SK-N-SH (cell line): ENCODE results near the gene HTRA3. TPM values are rescaled to one million over a fixed set of nuclear protein-coding genes. Genes with fewer than 3 reads are reported as not detected.

Experiments used
- CTCF ChIA-PET: fragments of 300-600, 350-600 bp; formaldehyde crosslinking; extraction: SDS; loops from one replicate; lab custom pipeline; 2021; lab: Yijun Ruan, JAX
- POLR2A ChIA-PET: fragments of 350-600 bp; sonication (Branson Sonifier 250); formaldehyde crosslinking; extraction: SDS; loops from one replicate; lab custom pipeline; 2020; ENCODE audit warnings: antibody characterized with exemption, inconsistent platforms; lab: Yijun Ruan, JAX
- DNase-seq: peaks from one replicate; pipeline ENCODE4 v3.0.0; 2012
- H2AFZ ChIP-seq: fragments of 200-600 bp; sonication (generic); 2 replicates; pipeline ENCODE4 v1.8.1; 2016; ENCODE audit warnings: antibody characterized with exemption, mild to moderate bottlenecking, low read depth
- H3F3A ChIP-seq: fragments of 200-600 bp; sonication (generic); replicated peaks from 2 replicates; pipeline ENCODE3; 2016; ENCODE audit warnings: antibody characterized with exemption, mild to moderate bottlenecking; ENCODE audit not compliant: insufficient read depth
- H3K27ac ChIP-seq, 2 experiments: fragments of 200-500 bp in 1 of 2; fragments of 200-600 bp in 1 of 2; sonication (Bioruptor generic) in 1 of 2; sonication (generic), shearing (Covaris generic) in 1 of 2; 2 replicates each; pipeline versions ENCODE4 v1.5.1 to v1.6.1; 2014 to 2016; ENCODE audit warnings: low read depth in 2 of 2, inconsistent platforms in 1 of 2, low read length in 1 of 2, mild to moderate bottlenecking in 1 of 2, mixed read lengths in 1 of 2
- H3K27me3 ChIP-seq: fragments of 200-600 bp; sonication (generic), shearing (Covaris generic); 2 replicates; pipeline ENCODE4 v1.6.1; 2016; ENCODE audit warnings: mixed run types; ENCODE audit not compliant: insufficient read depth
- H3K36me3 ChIP-seq, 2 experiments: fragments of 200-500 bp in 1 of 2; fragments of 200-600 bp in 1 of 2; sonication (Bioruptor generic) in 1 of 2; sonication (generic) in 1 of 2; replicated peaks in 1 of 2; 2 replicates each; pipeline versions ENCODE3 to v1.5.1; 2014 to 2016; ENCODE audit warnings: low read length in 1 of 2, mild to moderate bottlenecking in 1 of 2; ENCODE audit not compliant: insufficient read depth in 2 of 2, control insufficient read depth in 1 of 2
- H3K4me1 ChIP-seq, 2 experiments: fragments of 200-500 bp in 1 of 2; fragments of 200-600 bp in 1 of 2; sonication (Bioruptor generic) in 1 of 2; sonication (generic), shearing (Covaris generic) in 1 of 2; 2 replicates each; pipeline versions ENCODE4 v1.5.1 to v1.6.1; 2014 to 2016; ENCODE audit warnings: low read depth in 1 of 2, low read length in 1 of 2, mixed run types in 1 of 2; ENCODE audit not compliant: insufficient read depth in 2 of 2, control insufficient read depth in 1 of 2
- H3K4me2 ChIP-seq: fragments of 200-600 bp; sonication (generic), shearing (Covaris generic); 2 replicates; pipeline ENCODE4 v1.6.1; 2017; ENCODE audit warnings: mixed run types
- H3K4me3 ChIP-seq, 2 experiments: fragments of 200-500 bp in 1 of 2; fragments of 200-600 bp in 1 of 2; sonication (Bioruptor generic) in 1 of 2; sonication (generic), shearing (Covaris generic) in 1 of 2; 2 replicates each; pipeline versions ENCODE4 v1.5.1 to v1.8.1; 2014 to 2016; ENCODE audit warnings: low read depth in 2 of 2, inconsistent platforms in 1 of 2, low read length in 1 of 2, mild to moderate bottlenecking in 1 of 2, mixed read lengths in 1 of 2, moderate library complexity in 1 of 2
- H3K79me2 ChIP-seq: fragments of 200-600 bp; sonication (generic); 2 replicates; pipeline ENCODE4 v1.8.1; 2017; ENCODE audit warnings: mild to moderate bottlenecking; ENCODE audit not compliant: insufficient read depth
- H3K9ac ChIP-seq: fragments of 200-600 bp; sonication (generic); 2 replicates; pipeline ENCODE4 v1.6.1; 2017; ENCODE audit warnings: mixed run types
- H3K9me2 ChIP-seq: fragments of 200-600 bp; sonication (generic); 2 replicates; pipeline ENCODE4 v1.6.1; 2017; ENCODE audit warnings: mixed run types
- H3K9me3 ChIP-seq: fragments of 200-600 bp; sonication (generic); 2 replicates; pipeline ENCODE4 v1.6.1; 2017; ENCODE audit warnings: mixed run types, mild to moderate bottlenecking, moderate library complexity
- H4K20me1 ChIP-seq: fragments of 200-600 bp; sonication (generic); 2 replicates; pipeline ENCODE4 v1.6.1; 2017; ENCODE audit warnings: mild to moderate bottlenecking, mixed run types; ENCODE audit not compliant: insufficient read depth
- CHD2 ChIP-seq: fragments of 150-350 bp; IDR thresholded peaks from 2 replicates; pipeline ENCODE4 v1.6.1; 2018; ENCODE audit warnings: low read length; ENCODE audit not compliant: partially characterized antibody
- ELF1 ChIP-seq: IDR thresholded peaks from 2 replicates; pipeline ENCODE4 v1.4.0; 2012
- EZH2phosphoT487 ChIP-seq: fragments of 200-600 bp; sonication (generic); IDR thresholded peaks from 2 replicates; pipeline ENCODE4 v1.6.1; 2017; ENCODE audit warnings: low read depth, mixed run types, mild to moderate bottlenecking, antibody characterized with exemption, moderate library complexity, borderline replicate concordance
- FOXJ3 ChIP-seq: sonication (generic); formaldehyde crosslinking; IDR thresholded peaks from 2 replicates; pipeline ENCODE4 v1.5.1; 2020; ENCODE audit warnings: mild to moderate bottlenecking, missing genetic modification reagents
- FOXM1 ChIP-seq: IDR thresholded peaks from 2 replicates; pipeline ENCODE4 v1.4.0; 2012; ENCODE audit warnings: low read depth, mild to moderate bottlenecking
- GATA2 ChIP-seq: sonication (generic); formaldehyde crosslinking; IDR thresholded peaks from 2 replicates; pipeline ENCODE4 v1.5.0; 2020; ENCODE audit warnings: mild to moderate bottlenecking, missing genetic modification reagents
- MEF2A ChIP-seq: IDR thresholded peaks from 2 replicates; pipeline ENCODE4 v1.4.0; 2012; ENCODE audit warnings: low read depth, borderline replicate concordance
- MXI1 ChIP-seq: IDR thresholded peaks from 2 replicates; pipeline ENCODE4 v1.6.1; 2012; ENCODE audit warnings: mild to moderate bottlenecking, low read depth, low read length, improper control_type of control experiment
- NFIC ChIP-seq: IDR thresholded peaks from 2 replicates; pipeline ENCODE4 v1.4.0; 2012; ENCODE audit warnings: borderline replicate concordance
- RAD21 ChIP-seq: IDR thresholded peaks from 2 replicates; pipeline ENCODE4 v1.6.1; 2012; ENCODE audit warnings: mild to moderate bottlenecking, low read length
- RFX5 ChIP-seq: IDR thresholded peaks from 2 replicates; pipeline ENCODE4 v1.6.1; 2012; ENCODE audit warnings: mild to moderate bottlenecking, improper control_type of control experiment, low read length
- RXRA ChIP-seq: IDR thresholded peaks from 2 replicates; pipeline ENCODE4 v1.4.0; 2012; ENCODE audit warnings: low read depth, mild to moderate bottlenecking, borderline replicate concordance
- TCF12 ChIP-seq: IDR thresholded peaks from 2 replicates; pipeline ENCODE4 v1.4.0; 2012
- TEAD4 ChIP-seq: IDR thresholded peaks from 2 replicates; pipeline ENCODE4 v1.4.0; 2012; ENCODE audit warnings: mild to moderate bottlenecking, borderline replicate concordance; ENCODE audit not compliant: insufficient read depth
- YY1 ChIP-seq: IDR thresholded peaks from 2 replicates; pipeline ENCODE4 v1.4.0; 2012; ENCODE audit warnings: low read depth, mild to moderate bottlenecking
- WGBS: methylation state at CpG from one replicate; pipeline ENCODE4 v1.1.6; 2017; ENCODE audit warnings: low lambda C conversion rate; 5-methylcytosine and 5-hydroxymethylcytosine counted together
- polyA plus RNA-seq, 3 experiments: library from polyadenylated mRNA; depleted of rRNA; stranded (reverse); fragments of >200 nt; gene quantifications; 2 replicates each; pipeline ENCODE4 v1.2.3, GENCODE V29; 2012
- TF ChIP-seq, protein P1 (sequence below): IDR thresholded peaks from 2 replicates; pipeline ENCODE4; 2012
- TF ChIP-seq, protein P2 (sequence below): IDR thresholded peaks from 2 replicates; pipeline ENCODE4 v1.4.0; 2012; ENCODE audit warnings: low read depth, borderline replicate concordance
- TF ChIP-seq, protein P3 (sequence below): IDR thresholded peaks from 2 replicates; pipeline ENCODE4 v1.6.1; 2012; ENCODE audit warnings: mild to moderate bottlenecking, low read depth, low read length, moderate library complexity
- TF ChIP-seq, protein P4 (sequence below): IDR thresholded peaks from 2 replicates; pipeline ENCODE4 v1.4.0; 2012; ENCODE audit warnings: low read depth
- TF ChIP-seq, protein P5 (sequence below): fragments of 200-600 bp; sonication (generic); IDR thresholded peaks from 2 replicates; pipeline ENCODE4 v1.6.1; 2017; ENCODE audit warnings: antibody characterized with exemption, mild to moderate bottlenecking, moderate library complexity
- TF ChIP-seq, protein P6 (sequence below): fragments of 150-350 bp; IDR thresholded peaks from 2 replicates; pipeline ENCODE4 v1.6.1; 2016; ENCODE audit warnings: mild to moderate bottlenecking, low read depth, low read length

Gene HTRA3
- polyA plus RNA-seq, 1 of the 3 experiments (the other 2 are of a cell fraction) = 0.05 TPM

DNA sequence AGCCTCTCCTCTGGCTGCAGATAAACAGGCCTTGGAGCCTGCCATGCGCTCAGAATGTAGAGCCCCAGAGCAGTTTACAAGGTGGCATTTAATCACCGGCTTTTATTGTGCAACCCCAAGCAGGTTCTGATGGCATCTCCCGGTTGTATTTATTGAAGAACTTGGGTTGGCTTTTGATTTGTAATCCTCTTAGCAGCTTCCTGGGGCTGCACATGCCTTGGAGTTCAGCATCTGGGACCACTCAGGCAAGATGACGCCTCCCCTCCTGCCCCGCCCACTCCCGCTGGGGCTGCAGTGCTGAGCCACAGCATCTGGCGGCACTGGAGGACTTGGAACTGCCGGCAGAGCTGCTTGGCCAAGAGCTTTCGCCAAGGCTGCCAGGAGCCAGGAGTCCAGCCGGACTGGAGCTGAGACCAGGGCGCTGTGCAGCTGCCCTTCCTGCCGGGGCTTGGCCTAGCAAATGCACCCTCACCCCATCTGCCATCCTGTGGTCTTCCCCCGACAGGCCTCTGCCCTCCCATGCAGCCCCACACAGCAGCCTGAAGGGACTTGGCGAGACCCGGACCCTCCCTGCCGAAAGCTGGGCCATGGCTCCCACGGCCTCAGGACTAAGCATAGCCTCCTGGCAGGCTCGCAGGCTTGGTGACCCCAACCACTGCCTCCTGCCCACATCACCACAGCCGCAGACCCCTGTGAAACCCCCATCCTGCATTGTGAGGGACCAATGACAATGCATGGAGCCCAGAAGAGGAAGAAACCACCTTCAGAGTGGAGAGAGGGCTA lies 5.4 kb downstream of the HTRA3 start:
- Histone ChIP-seq H4K20me1 (no peaks in the 10 kb centered on the region), H3K9ac (no peak overlapping the region), H3K4me3 (no peak overlapping the region), H3K36me3 (no peaks in the 10 kb centered on the region), H3K9me2 (no peaks in the 10 kb centered on the region), H3K4me2 (peak overlapping the region; percentile 62; the same call in 1 of the 2 replicates), H3K4me1 (peaks cover 38 to 39% of the 10 kb centered on the region in 2 experiments), H3K27ac (peak overlapping the region; percentile 55 to 93; a peak in 3 of 4 replicates), H3K9me3 (no peaks in the 10 kb centered on the region), H3F3A (peaks cover 8% of the 10 kb centered on the region), H2AFZ (no peak overlapping the region), H3K79me2 (no peaks in the 10 kb centered on the region), H3K27me3 (no peaks in the 10 kb centered on the region)
- peak; percentile 95 for DNase-seq
- POLR2A ChIA-PET = interaction anchor here (1.4 to 1.7 kb wide), 2 partner anchors 10 to 33 kb away, joined by 4 to 6 read pairs; no protein-coding TSS in a partner anchor
- 34% methylated on average over 11 of the region's 19 CpGs for WGBS
- CTCF ChIA-PET = interaction anchor here (0.6 to 4.3 kb wide), 20 partner anchors 9 to 140 kb away, joined by 3 to 40 read pairs (median 4); no protein-coding TSS in a partner anchor
- TF ChIP-seq EZH2phosphoT487 (no peak), RXRA (no peak), RFX5 (no peak), GATA2 (no peak), ELF1 (no peak), TEAD4 (no peak), NFIC (0 out of 2 replicates have a peak, but pooled peaks have one; percentile 36), TCF12 (peak; percentile 84), MEF2A (no peak), YY1 (no peak), RAD21 (peak; percentile 85), MXI1 (peak; percentile 65; the same call in 1 of the 2 replicates), FOXJ3 (no peak), FOXM1 (no peak), CHD2 (no peak)
- TF ChIP-seq, protein P1, sequence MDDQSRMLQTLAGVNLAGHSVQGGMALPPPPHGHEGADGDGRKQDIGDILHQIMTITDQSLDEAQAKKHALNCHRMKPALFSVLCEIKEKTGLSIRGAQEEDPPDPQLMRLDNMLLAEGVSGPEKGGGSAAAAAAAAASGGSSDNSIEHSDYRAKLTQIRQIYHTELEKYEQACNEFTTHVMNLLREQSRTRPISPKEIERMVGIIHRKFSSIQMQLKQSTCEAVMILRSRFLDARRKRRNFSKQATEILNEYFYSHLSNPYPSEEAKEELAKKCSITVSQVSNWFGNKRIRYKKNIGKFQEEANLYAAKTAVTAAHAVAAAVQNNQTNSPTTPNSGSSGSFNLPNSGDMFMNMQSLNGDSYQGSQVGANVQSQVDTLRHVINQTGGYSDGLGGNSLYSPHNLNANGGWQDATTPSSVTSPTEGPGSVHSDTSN = 0 out of 2 replicates have a peak, but pooled peaks have one; percentile 4
- TF ChIP-seq, protein P2, sequence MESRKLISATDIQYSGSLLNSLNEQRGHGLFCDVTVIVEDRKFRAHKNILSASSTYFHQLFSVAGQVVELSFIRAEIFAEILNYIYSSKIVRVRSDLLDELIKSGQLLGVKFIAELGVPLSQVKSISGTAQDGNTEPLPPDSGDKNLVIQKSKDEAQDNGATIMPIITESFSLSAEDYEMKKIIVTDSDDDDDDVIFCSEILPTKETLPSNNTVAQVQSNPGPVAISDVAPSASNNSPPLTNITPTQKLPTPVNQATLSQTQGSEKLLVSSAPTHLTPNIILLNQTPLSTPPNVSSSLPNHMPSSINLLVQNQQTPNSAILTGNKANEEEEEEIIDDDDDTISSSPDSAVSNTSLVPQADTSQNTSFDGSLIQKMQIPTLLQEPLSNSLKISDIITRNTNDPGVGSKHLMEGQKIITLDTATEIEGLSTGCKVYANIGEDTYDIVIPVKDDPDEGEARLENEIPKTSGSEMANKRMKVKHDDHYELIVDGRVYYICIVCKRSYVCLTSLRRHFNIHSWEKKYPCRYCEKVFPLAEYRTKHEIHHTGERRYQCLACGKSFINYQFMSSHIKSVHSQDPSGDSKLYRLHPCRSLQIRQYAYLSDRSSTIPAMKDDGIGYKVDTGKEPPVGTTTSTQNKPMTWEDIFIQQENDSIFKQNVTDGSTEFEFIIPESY = no peak
- TF ChIP-seq, protein P3, sequence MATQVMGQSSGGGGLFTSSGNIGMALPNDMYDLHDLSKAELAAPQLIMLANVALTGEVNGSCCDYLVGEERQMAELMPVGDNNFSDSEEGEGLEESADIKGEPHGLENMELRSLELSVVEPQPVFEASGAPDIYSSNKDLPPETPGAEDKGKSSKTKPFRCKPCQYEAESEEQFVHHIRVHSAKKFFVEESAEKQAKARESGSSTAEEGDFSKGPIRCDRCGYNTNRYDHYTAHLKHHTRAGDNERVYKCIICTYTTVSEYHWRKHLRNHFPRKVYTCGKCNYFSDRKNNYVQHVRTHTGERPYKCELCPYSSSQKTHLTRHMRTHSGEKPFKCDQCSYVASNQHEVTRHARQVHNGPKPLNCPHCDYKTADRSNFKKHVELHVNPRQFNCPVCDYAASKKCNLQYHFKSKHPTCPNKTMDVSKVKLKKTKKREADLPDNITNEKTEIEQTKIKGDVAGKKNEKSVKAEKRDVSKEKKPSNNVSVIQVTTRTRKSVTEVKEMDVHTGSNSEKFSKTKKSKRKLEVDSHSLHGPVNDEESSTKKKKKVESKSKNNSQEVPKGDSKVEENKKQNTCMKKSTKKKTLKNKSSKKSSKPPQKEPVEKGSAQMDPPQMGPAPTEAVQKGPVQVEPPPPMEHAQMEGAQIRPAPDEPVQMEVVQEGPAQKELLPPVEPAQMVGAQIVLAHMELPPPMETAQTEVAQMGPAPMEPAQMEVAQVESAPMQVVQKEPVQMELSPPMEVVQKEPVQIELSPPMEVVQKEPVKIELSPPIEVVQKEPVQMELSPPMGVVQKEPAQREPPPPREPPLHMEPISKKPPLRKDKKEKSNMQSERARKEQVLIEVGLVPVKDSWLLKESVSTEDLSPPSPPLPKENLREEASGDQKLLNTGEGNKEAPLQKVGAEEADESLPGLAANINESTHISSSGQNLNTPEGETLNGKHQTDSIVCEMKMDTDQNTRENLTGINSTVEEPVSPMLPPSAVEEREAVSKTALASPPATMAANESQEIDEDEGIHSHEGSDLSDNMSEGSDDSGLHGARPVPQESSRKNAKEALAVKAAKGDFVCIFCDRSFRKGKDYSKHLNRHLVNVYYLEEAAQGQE = no peak
- TF ChIP-seq, protein P4, sequence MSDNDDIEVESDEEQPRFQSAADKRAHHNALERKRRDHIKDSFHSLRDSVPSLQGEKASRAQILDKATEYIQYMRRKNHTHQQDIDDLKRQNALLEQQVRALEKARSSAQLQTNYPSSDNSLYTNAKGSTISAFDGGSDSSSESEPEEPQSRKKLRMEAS = 0 out of 2 replicates have a peak, but pooled peaks have one; percentile 47
- TF ChIP-seq, protein P5, sequence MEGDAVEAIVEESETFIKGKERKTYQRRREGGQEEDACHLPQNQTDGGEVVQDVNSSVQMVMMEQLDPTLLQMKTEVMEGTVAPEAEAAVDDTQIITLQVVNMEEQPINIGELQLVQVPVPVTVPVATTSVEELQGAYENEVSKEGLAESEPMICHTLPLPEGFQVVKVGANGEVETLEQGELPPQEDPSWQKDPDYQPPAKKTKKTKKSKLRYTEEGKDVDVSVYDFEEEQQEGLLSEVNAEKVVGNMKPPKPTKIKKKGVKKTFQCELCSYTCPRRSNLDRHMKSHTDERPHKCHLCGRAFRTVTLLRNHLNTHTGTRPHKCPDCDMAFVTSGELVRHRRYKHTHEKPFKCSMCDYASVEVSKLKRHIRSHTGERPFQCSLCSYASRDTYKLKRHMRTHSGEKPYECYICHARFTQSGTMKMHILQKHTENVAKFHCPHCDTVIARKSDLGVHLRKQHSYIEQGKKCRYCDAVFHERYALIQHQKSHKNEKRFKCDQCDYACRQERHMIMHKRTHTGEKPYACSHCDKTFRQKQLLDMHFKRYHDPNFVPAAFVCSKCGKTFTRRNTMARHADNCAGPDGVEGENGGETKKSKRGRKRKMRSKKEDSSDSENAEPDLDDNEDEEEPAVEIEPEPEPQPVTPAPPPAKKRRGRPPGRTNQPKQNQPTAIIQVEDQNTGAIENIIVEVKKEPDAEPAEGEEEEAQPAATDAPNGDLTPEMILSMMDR = peak; percentile 60
- TF ChIP-seq, protein P6, sequence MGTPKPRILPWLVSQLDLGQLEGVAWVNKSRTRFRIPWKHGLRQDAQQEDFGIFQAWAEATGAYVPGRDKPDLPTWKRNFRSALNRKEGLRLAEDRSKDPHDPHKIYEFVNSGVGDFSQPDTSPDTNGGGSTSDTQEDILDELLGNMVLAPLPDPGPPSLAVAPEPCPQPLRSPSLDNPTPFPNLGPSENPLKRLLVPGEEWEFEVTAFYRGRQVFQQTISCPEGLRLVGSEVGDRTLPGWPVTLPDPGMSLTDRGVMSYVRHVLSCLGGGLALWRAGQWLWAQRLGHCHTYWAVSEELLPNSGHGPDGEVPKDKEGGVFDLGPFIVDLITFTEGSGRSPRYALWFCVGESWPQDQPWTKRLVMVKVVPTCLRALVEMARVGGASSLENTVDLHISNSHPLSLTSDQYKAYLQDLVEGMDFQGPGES = no peak
